OCI-M1 (cell line): ENCODE measurements around the gene SFXN5.

Experiments
- DNase-seq: peaks from one replicate; lab custom pipeline; 2025; lab: John Stamatoyannopoulos, UW

Gene SFXN5

DNA sequence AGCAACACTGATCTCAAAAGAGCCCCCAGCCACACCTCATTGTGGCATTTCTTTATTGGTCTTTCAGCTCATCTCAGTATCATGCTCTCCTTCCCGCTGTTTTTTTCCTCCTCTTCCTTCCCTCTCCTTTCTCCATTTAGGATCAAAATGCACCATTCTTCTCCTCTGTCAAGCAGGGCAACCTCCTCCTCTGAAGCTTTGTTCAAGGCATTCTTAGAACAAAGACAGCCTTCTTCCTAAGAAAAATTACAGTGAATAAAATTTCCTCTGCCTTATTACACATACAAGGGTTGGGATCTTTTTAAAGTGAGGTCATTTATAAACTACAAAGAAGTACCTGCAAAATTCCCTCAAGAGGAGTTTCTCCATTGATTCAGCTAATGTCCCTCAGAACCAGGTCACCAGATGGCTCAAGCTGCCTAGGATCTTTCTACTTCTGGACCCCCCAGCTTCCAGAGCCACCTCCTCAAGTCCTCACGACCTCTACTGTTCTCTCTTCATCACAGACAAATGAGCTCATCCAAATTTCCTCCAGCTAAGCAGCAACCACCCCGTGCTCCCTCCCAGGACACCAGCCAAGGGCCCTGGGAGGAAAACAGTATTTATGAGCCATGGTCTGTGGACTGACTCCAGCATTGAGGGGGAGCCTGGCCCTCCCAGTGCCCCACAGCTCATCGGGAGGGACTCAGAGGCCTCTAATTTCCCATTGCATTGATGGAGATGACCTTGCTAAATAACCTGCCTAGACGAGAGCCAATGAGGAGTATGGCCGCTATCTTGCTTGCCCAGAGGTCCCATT lies 18.0 kb downstream of the SFXN5 start:
- DNase-seq = no peak

- DNase-seq = no peak
Measured at GRCh38 chr2:73050121-73050545, 21.4 kb downstream of the SFXN5 start.

DNA sequence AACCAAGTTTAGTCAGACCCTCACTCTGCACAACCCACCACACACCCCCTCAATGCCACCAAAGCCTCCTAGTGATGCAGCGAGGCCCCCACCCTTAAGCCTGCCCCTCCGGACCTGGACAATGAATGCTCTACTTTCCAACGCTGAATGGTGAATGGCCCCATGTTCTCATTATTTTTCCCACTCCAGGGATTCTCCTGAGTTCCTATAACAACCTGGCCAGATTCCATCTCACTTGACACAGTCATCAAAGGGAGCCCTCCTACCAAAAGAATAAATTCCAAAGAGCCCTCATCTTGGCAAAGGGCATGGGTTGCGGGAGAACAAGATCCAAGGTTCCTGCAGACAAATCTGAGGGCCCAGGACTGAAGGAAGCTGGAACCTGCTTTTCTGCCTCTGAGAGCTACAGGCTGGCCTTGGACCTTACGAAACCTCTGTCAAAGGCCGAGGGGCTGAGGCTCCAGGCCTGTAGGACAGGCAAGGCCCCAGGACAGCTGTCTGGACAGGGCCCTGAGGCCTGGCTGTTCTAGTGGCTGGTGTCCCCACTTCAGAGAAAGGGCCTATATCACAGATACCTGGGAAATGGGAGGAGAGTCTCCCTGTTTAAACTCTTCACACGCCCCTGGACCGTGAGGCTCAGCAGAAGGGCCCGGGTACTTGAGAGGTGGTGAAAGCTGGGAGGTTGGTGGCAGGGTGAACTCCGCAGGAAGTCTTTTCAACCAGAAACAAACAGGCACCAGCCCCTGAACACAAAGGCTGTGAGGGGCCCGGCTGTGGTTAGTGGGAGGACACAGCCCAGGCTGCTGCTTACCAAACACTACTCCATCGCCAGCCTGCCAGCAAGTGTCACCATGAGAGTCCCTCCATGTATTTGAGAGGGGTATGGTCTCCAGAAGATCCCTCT lies 27.3 kb downstream of the SFXN5 start:
- no peak for DNase-seq

DNA sequence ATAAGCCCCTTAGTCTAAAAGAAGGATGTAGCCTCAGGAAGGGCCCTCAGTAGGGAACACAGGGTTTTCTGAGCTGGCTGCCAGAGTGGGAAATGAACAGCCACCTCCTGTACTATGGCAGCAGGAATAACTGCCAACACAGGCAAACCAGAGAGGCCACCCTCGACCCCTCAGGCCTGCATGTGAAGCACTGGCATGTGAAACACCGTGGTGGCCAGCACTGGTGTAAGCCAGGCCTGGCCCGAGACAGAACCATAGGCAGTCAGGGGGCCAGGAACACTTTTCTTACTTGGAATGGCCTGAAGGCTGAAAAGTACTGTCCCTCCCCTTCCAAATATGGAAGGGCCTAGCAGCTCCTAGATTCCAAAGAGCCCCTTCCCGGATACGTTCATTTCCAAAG lies 28.2 kb downstream of the SFXN5 start:
- no peak for DNase-seq

DNA sequence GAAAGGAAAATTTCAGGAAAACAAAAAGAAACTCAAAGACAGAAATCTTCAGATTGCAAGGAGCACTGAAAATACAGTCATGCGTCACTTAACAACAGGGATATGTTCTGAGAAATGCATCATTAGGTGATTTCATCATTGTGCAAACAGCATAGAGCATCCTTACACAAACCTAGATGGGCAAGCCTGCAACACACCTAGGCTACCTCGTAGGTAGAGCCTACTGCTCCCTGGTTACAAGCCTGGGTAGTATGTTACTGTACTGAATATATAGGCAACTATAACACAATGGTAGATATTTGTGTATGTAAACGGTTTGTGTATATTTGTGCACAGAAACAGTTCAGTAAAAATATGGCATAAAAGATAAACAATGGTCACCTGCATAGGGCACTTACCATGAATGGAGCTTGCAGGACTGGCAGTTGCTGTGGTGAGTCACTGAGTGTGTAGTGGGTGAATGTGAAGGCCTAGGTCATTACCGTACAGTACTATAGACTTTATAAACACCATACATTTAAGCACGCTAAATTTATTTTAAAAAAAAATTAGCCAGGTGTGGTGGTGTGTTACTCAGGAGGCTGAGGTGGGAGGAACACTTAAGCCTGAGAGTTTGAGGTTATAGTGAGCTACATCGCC lies 33.4 kb downstream of the SFXN5 start:
- no peak for DNase-seq

GRCh38 chr2:73036766-73037165 lies 34.7 kb downstream of the SFXN5 start:
- no peak for DNase-seq

GRCh38 chr2:73035899-73036711 lies 35.4 kb downstream of the SFXN5 start:
- DNase-seq = peak; percentile 0

- DNase-seq = no peak
Measured at GRCh38 chr2:73034661-73035375, 36.7 kb downstream of the SFXN5 start.

DNA sequence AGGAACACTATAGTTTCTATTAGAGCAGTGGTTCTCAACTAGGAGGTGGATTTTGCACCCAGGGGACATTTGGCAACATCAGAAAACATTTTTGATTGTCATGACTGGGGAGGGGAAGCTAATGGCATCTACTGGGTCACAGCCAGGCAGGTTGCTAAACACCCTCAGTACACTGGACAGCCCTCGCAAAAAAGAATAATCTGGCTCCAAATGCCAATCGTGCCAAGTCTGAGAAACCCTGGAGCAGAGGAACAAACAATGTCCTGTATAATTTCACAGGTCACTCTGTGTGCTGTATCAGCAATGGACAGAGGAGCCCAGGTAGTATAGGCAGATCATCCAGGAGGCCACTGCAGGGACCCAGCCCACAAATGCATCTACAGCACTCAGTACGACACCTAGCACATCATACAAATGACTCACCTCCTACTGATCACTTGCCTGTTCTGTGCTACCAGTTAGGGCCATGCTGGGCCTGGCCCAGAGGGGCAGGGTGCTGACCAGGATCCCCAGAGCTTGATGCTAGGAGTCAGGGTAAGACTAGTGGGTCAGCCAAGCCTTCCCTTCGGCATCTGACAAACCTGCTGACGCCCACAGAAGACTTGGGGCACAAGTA lies 37.6 kb downstream of the SFXN5 start:
- DNase-seq = no peak

DNA sequence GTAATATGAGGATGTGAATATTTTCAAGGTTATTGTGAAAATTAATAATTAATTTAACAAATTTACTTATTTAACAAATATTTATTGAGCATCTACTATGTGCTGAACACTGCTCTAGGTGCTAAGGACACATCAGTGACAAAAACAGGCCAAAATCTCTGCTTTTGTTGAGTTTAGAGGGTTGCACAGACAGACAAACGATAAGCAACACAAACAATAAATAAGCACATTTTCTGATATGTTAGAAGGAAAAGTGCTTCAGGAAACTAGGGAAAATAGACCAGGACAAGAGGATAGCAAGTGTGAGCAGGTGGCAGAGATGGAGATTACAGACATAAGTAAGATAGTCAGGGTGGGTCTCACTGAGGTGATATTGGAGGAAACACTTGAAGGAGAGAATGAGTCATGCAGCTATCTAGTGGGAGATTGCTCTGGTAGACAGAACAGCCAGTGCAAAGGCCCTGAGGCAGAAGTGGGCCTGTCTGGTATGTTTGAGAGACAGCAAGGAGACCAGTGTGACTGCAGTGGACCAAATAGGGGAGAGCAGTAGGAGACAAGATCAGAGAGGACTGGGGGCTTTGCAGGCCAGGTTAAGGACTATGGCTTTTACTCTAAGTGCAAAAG lies 38.3 kb downstream of the SFXN5 start:
- DNase-seq = no peak

- DNase-seq = no peak
Measured at GRCh38 chr2:73032702-73033097, 38.8 kb downstream of the SFXN5 start.

- DNase-seq = no peak
Measured at GRCh38 chr2:73031725-73032701, 39.5 kb downstream of the SFXN5 start.

DNA sequence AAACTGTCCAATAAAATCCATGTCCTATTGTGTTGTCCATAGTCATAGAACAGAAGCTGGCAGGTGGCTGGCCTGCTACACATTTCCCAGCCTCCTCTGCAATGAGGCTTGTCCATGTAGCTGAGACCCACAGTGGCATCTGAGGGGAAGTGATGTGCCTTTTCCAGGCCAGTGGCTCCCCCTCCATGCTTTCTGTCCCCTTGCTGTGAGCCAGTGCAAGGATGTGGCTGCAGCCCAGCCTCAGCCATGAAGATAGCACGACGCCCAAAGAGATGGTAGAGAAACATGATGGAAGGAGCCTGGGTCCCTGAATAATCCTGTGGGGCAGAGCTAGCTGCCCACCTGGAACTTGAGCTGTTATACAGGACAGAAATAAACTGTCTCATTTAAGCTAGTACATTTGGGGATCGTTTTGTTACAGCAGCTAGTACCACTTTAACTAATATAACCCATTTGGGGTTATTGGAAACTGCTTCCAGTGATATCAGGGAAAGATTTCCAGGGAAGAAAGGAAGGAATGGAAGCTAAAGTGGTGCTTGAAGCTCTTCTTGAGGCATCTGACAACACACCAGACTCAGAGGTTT lies 40.3 kb downstream of the SFXN5 start:
- no peak for DNase-seq

- DNase-seq = no peak
Measured at GRCh38 chr2:73028841-73029240, 42.7 kb downstream of the SFXN5 start.

GRCh38 chr2:73027340-73027739 lies 44.2 kb downstream of the SFXN5 start:
- no peak for DNase-seq

- no peak for DNase-seq
Measured at GRCh38 chr2:73023497-73023896, 48.0 kb downstream of the SFXN5 start.

DNA sequence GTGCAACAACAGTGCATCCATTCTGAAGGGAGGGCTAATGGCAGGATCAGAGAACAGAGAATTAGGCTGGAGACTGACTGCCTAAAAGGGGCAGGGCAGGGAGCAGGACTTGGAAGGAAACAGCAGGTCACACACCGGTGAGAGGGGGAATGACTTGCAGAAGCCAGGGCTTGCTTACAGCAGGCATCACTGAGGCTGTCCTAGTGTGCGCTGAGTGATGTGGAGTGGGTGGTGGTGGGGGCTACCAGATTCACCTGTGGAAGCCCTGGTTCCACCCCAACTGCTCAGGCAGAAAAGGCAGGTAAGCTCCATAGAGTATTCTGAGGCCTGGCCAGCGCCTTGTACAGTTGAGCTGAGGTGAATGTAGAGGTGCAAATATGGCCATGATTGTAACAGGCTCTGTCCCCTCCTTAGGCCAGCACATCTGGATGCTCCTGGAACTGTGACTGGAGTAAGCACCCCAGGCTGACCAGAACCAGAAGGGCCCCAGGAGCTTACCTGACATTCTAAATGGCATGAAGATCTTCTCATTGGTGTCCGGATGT lies 49.4 kb downstream of the SFXN5 start:
- DNase-seq = no peak

- no peak for DNase-seq
Measured at GRCh38 chr2:73021371-73022010, 50.0 kb downstream of the SFXN5 start.
